ENCODE results near the gene NTM. TPM values are rescaled to one million over a fixed set of nuclear protein-coding genes. Genes with fewer than 3 reads are reported as not detected.

Gene NTM
- total and polyA plus RNA-seq, 2 donors from 2014 or later, result 0.92 to 10.3 TPM

DNA sequence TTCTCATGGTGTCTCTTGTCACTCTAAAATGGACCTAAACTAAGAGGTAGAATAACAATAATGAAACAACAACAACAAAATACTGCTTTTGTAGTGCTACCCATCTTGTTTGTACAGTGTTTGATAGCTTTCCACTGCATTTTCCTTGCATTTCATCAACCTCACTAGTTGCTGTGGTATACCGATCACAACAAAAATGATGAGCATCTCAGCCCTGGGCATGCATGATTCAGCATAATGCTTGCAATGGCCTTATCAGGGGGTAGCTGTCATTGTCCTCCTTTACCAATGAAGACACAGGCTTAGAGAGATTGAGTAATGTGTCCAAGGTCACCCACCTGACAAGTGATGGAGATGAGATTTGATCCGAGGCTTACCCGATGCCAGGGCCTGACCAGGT lies 682.5 kb downstream of the NTM start:
- H3K9ac ChIP-seq (ENCODE audit: low read length in 3 of 3), result no peak overlapping the region
- intact Hi-C loops (cut with DNase I), result no loop called here
- no peaks in the 10 kb centered on the region for H3K4me1 ChIP-seq (ENCODE audit: control insufficient read depth in 2 of 3, insufficient read depth in 2 of 3, low read depth in 1 of 3, low read length in 3 of 3)
- H3K4me3 ChIP-seq (ENCODE audit: low read length in 3 of 3), result no peak overlapping the region
- H3K36me3 ChIP-seq (ENCODE audit: control insufficient read depth in 2 of 3, insufficient read depth in 3 of 3, low read length in 3 of 3), result no peaks in the 10 kb centered on the region
- DNase-seq (no peak), FAIRE-seq (no peak)
- TF ChIP-seq, protein P1, sequence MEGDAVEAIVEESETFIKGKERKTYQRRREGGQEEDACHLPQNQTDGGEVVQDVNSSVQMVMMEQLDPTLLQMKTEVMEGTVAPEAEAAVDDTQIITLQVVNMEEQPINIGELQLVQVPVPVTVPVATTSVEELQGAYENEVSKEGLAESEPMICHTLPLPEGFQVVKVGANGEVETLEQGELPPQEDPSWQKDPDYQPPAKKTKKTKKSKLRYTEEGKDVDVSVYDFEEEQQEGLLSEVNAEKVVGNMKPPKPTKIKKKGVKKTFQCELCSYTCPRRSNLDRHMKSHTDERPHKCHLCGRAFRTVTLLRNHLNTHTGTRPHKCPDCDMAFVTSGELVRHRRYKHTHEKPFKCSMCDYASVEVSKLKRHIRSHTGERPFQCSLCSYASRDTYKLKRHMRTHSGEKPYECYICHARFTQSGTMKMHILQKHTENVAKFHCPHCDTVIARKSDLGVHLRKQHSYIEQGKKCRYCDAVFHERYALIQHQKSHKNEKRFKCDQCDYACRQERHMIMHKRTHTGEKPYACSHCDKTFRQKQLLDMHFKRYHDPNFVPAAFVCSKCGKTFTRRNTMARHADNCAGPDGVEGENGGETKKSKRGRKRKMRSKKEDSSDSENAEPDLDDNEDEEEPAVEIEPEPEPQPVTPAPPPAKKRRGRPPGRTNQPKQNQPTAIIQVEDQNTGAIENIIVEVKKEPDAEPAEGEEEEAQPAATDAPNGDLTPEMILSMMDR (IDR thresholded peaks at IDR 0.05; ENCODE audit: borderline replicate concordance, extremely low read depth, insufficient read depth), result no peak
- no peaks in the 10 kb centered on the region for H3K27me3 ChIP-seq (ENCODE audit: control insufficient read depth, insufficient read depth, low read length)
- H3K27ac ChIP-seq (ENCODE audit: low read depth in 2 of 2, low read length in 2 of 2), result no peak overlapping the region
- H3K9me3 ChIP-seq (ENCODE audit: control insufficient read depth in 2 of 3, insufficient read depth in 1 of 3, low read length in 3 of 3), result no peaks in the 10 kb centered on the region

DNA sequence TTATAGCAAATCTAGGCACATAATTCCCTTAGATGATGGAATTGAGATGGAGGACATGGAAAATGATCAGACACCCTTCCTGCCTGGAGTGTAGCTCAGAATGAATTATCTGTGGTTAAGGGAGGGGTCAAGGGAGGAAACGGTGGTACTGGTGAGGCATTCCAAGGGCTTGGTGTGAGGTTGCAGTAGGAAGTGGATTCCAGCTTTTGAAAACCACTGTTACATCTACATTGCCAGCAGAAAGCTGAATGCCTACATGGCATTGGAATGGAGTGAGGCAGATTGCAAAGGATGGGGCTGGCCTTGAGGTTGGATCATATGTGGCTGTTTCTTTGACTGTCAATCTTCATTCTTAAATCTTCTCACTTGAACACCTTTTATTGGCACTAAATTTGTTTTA lies 684.4 kb downstream of the NTM start:
- Histone ChIP-seq H3K27ac (ENCODE audit: low read depth in 2 of 2, low read length in 2 of 2) (no peak overlapping the region), H3K9me3 (ENCODE audit: control insufficient read depth in 2 of 3, insufficient read depth in 1 of 3, low read length in 3 of 3) (no peaks in the 10 kb centered on the region), H3K9ac (ENCODE audit: low read length in 3 of 3) (no peak overlapping the region), H3K4me1 (ENCODE audit: control insufficient read depth in 2 of 3, insufficient read depth in 2 of 3, low read depth in 1 of 3, low read length in 3 of 3) (no peaks in the 10 kb centered on the region), H3K27me3 (ENCODE audit: control insufficient read depth, insufficient read depth, low read length) (no peaks in the 10 kb centered on the region), H3K36me3 (ENCODE audit: control insufficient read depth in 2 of 3, insufficient read depth in 3 of 3, low read length in 3 of 3) (no peaks in the 10 kb centered on the region), H3K4me3 (ENCODE audit: low read length in 3 of 3) (no peak overlapping the region)
- TF ChIP-seq, protein P1 (IDR thresholded peaks at IDR 0.05; ENCODE audit: borderline replicate concordance, extremely low read depth, insufficient read depth), result no peak
- DNase-seq (no peak), FAIRE-seq (no peak)
- intact Hi-C loops (cut with DNase I), result no loop called here

DNA sequence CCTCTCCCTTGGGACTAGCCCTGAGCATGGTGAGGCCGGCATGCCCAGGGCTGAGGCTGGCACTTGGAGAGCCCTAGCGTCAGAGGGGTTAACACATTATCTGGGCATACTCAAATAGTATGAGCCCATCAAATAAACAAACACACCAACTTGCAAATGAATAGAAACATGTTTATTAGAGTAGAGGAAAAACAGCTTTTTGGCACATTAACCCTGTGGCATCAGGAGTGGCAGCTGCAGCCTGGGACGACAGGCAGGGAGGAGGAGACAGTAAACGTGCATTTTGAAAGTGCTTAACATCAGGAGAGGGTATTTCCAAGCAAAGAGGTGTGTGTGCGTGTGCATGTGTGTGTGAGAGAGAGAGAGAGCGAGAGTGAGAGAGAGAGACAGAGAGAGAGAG lies 684.9 kb downstream of the NTM start:
- no peak for DNase-seq
- Histone ChIP-seq H3K9me3 (ENCODE audit: control insufficient read depth in 2 of 3, insufficient read depth in 1 of 3, low read length in 3 of 3) (no peaks in the 10 kb centered on the region), H3K9ac (ENCODE audit: low read length in 3 of 3) (no peak overlapping the region), H3K27me3 (ENCODE audit: control insufficient read depth, insufficient read depth, low read length) (no peaks in the 10 kb centered on the region), H3K4me3 (ENCODE audit: low read length in 3 of 3) (no peak overlapping the region), H3K36me3 (ENCODE audit: control insufficient read depth in 2 of 3, insufficient read depth in 3 of 3, low read length in 3 of 3) (no peaks in the 10 kb centered on the region), H3K4me1 (ENCODE audit: control insufficient read depth in 2 of 3, insufficient read depth in 2 of 3, low read depth in 1 of 3, low read length in 3 of 3) (no peaks in the 10 kb centered on the region), H3K27ac (ENCODE audit: low read depth in 2 of 2, low read length in 2 of 2) (no peak overlapping the region)
- intact Hi-C loops (cut with DNase I), result no loop called here
- FAIRE-seq, result no peak
- TF ChIP-seq, protein P1 (IDR thresholded peaks at IDR 0.05; ENCODE audit: borderline replicate concordance, extremely low read depth, insufficient read depth), result no peak

DNA sequence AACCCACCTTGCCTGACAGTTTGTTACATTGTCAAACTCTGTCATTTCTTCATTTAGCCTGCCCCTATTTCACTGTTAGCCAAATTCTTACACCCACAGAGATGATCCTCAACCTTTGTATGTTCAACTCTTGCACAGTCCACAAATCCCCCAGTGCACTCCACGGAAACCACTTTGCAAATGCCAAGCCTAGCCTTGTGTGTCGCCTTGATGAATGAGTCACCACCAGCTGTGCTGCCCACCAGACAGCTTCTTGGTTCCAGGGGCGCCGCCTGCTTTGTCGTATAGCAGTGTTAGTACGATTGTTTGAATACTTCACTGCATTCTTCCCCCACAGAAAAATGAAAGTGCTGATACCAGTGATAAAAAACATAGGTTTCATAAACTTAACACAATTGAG lies 686.3 kb downstream of the NTM start:
- Histone ChIP-seq H3K36me3 (ENCODE audit: control insufficient read depth in 2 of 3, insufficient read depth in 3 of 3, low read length in 3 of 3) (no peaks in the 10 kb centered on the region), H3K9ac (ENCODE audit: low read length in 3 of 3) (no peak overlapping the region), H3K9me3 (ENCODE audit: control insufficient read depth in 2 of 3, insufficient read depth in 1 of 3, low read length in 3 of 3) (no peaks in the 10 kb centered on the region), H3K4me1 (ENCODE audit: control insufficient read depth in 2 of 3, insufficient read depth in 2 of 3, low read depth in 1 of 3, low read length in 3 of 3) (no peaks in the 10 kb centered on the region), H3K27ac (ENCODE audit: low read depth in 2 of 2, low read length in 2 of 2) (no peak overlapping the region), H3K4me3 (ENCODE audit: low read length in 3 of 3) (no peak overlapping the region), H3K27me3 (ENCODE audit: control insufficient read depth, insufficient read depth, low read length) (no peaks in the 10 kb centered on the region)
- intact Hi-C loops (cut with DNase I), result no loop called here
- peak in 1 of 5 donors; percentile 43 for DNase-seq
- no peak for FAIRE-seq
- TF ChIP-seq, protein P1 (IDR thresholded peaks at IDR 0.05; ENCODE audit: borderline replicate concordance, extremely low read depth, insufficient read depth), result no peak
